HG03342 (cell line): ENCODE results near the gene PROP1.
"Not testable (repeated sequence)": the region's sequence is repeated elsewhere in the genome, so short reads cannot be mapped to it uniquely, and the experiment has no call there.

ENCODE experiments used
- ATAC-seq: cut with Tn5 transposase; IDR thresholded peaks from one replicate; pipeline ENCODE4 v1.9.1; 2021; ENCODE audit warnings: mild to moderate bottlenecking, moderate library complexity; ENCODE audit not compliant: unreplicated experiment

PROP1 gene

DNA sequence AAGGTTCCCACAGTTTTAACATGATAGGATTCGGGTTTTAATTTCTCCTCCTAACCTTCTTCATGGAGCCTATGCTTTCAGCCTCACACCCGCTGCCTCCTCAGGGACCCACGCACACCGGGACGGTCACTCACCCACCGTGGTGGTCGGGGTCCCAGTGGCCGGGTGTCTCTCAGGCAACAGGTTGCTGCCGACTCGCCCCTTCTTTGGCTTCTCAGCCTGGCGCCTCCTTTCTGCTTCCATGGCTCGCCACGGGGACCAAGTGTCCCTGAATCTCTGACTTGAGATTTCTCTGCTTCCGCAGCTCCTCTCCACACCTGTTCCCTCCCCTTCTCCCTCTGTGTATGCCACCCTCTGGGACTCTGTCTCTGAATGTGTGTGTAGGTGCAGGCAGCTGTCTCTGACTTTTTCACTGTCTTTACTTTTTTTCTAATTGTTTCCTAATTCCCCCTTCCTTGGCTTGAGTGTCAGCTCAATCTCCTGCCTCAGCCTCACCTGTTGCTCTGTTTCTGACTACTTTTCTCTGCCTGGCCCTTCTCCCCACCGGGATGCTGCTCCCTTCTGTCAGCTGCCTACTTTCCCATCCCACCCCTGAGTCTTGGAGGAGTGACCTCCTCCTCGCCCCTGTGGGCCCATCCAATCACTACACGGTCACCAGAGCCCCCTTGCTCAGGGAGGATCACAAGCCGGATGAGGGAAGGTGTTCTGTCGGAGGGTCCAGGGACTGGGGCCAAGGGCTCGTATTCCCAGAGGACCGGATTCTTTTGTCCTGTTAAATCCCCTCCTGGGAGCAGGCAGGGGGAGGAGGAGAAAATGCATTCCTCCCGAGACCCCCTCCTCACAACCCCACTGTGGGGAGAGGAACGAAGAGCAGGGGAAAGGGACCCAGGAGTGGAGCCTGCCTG is at the start of gene PROP1:
Gene PROP1 (minus strand): TSS at position 552 of the 905 bp plus-strand sequence. CDS start 309 bp downstream, at position 243.
- ATAC-seq: no peak

- ATAC-seq: not testable (repeated sequence)
These were observed 23.5 kb upstream of the PROP1 start for GRCh38 chr5:178019379-178020030.

DNA sequence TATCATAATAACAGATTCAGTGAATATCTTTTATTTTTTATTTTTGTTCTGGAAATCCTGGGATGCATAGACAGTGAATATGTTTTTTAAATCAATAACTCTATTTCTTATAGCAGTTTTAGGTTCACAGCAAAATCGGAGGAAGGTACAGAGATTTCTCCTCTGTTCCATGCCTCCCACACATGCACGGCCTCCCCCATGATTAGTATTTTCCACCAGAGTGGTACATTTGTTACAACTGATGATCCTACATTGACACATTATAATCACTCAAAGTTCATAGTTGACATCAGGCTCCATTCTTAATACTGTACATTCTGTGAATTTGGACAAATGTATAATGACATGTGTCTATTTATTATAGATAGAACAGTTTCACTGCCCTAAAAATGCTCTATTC is 16.7 kb upstream of the PROP1 start:
- ATAC-seq: not testable (repeated sequence)

DNA sequence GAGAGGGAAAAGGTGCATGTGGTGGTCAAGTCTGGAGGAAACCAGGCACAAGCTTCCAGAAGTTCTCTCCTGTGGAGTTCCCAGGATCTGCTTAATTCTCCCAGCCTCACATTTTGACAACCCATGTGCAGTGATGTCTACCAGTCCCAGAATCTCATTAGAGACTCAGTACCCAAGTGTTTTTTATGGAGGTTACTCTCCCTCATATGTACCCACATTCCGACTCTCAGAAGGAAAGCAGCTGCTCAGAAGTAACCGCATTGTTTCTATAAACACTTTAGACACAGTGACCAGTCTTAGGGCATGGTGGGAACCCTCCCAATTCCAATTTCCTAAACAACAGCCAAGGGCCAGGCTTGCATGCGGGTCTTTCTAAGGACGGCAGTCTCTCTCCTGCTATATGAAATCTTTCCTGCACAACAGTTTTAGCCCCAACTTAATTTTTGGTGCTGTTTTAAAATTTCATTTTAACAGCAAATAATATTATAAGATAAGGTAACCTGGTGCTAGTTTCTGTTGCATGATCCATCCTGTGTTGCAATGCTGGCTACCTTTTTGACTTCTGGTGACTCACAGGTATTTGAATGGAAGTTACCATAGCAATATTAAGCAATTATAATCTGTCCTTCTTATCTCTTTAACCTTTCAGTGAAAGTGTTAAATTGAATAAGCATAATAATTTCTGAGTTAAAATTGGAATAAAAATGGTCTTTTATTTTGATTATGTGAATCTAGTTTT is 15.9 kb upstream of the PROP1 start:
- ATAC-seq: not testable (repeated sequence)

DNA sequence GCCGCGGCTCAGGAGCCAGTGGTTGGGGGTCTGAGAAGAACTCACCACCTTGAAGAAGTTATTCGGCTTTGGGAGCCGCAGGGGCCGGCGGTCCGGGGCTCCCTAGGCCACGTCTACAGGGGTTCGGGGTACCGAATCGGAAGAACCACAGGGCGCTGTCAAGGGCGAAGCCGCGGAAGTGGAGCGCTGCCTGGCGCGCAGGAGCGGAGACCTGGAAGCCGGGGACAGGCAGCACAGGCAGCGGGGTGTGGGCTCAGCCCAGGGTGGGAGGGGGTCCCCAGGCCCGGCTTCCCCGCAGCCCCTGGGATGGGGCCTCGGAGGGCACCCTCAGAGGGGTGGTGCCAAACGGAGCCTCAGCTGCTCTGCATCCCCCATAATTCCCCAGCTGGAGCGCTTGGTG is 11.2 kb upstream of the PROP1 start:
- ATAC-seq: not testable (repeated sequence)

GRCh38 chr5:178006536-178007231 is 10.6 kb upstream of the PROP1 start:
- not testable (repeated sequence) for ATAC-seq

GRCh38 chr5:178006181-178006535 is 10.1 kb upstream of the PROP1 start:
- ATAC-seq: not testable (repeated sequence)

GRCh38 chr5:177997846-177998245 is 1.8 kb upstream of the PROP1 start:
- ATAC-seq: no peak

GRCh38 chr5:177997319-177997670 is 1.3 kb upstream of the PROP1 start:
- no peak for ATAC-seq

GRCh38 chr5:177996660-177997318 is 747 bp upstream of the PROP1 start:
- no peak for ATAC-seq

- ATAC-seq: no peak
These were observed 1.4 kb downstream of the PROP1 start for GRCh38 chr5:177994561-177995190.

DNA sequence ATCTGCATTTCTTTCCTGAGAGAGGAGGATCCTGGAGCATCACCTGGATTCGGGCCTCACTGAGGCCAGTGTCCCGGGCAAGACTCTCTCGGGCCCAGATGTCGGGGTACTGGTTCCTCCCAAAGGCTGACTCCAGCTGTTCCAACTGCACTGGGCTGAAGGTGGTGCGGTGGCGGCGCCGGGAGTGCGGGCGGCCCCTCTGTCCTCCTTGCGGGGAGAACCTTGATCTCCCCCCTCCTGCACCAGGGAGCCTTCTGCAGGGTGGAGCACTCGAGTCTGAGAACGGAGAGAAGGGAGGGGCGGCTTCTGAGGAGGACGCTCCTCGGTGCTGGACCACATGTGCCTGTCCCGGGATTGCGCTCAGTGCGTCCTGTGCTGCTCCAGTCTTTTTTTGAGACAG is 2.0 kb downstream of the PROP1 start:
- ATAC-seq: no peak

DNA sequence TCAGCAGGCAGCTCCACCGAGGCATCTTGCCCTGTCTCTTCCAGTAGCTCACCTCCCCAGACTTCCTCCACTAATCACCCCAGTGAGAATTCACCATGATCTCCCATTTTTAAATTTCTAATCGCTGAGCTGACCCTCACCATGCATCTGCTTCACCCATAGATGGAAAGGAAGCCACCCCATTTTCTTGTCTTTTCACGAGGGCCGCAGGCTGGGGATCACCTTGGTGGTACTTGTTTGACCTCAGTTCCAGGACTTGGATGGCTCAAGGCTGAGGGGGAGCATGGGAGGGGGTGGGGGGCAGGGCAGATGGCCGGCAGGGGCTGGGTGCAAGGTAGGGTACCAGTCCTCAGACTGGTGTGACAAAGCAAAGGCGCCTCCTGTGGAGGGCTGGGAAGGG is 3.6 kb downstream of the PROP1 start:
- no peak for ATAC-seq

- no peak for ATAC-seq
These were observed 6.9 kb downstream of the PROP1 start for GRCh38 chr5:177988989-177989625.

DNA sequence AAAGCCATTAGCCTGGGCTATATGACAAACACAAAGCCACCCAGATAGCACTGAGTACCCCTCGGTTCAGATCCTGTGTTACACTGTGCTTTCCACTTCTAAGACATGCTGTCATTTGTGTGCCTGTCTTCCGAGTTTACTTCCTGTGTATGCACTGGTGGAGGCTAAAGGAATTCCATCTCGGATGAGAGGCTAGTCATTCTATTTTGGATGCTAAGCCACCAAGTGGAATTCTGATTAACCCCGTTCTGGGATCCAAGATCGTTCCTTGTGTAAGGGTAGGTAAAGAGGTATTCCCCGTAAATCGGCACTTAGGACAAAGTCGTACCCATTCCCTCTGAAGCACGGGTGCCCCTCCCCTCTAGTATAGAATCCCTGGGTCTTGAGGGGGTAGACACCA is 8.7 kb downstream of the PROP1 start:
- no peak for ATAC-seq

DNA sequence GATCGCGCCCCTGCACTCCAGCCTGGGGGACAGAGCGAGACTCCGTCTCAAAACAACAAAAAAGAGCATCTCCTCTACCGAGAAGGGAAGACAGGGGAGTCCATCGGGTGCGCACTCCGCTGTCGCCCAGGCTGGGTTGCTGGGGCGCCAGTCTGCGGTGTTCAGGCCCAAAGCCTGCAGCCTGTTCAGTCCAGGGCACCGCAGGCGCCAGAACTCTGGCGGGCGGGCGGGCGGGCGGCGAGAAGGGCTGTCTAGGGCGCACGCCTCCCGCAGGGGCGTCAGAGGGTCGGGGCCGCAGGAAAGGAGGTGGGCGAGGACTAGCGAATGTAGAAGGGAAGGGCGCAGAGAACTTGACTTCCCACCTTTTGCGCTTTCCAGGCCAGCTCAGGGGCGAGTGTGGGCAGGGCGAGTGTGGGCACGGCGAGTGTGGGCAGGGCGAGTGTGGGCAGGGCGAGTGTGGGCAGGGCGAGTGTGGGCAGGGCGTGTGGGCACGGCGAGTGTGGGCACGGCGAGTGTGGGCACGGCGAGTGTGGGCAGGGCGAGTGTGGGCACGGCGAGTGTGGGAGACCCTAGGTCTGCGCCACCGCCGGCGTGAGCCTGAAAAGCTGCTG is 10.5 kb downstream of the PROP1 start:
- ATAC-seq: no peak

DNA sequence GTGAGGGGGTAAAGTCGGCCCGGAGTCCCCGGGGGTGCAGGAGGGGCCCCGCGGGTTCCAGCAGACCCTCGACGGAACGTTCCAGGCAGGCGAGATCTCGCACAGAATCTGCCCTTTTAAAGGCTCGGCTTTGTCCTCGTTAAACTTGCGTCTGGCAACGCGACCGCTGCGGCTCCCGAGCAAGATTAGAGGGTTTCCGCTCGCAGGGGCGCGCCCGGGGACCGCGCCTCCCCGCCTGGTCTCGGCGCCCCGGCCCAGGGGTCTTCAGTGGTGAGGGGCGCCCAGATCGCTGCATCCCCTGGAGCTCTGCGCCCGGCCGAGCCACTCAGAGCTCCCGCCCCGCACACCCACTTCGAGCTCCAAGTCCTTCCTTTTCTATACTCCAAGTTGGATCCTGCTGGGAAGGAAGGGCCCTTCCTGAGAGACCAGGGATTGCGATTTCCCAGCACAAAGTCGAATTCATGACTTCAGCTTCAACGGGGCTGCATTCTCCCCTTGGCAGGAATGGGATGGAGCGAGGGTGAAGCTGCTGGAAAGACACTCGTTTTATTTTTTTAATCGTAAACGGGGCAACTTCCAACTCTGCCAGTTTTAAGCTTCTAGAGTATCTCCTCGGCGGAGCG is 11.3 kb downstream of the PROP1 start:
- ATAC-seq: no peak

GRCh38 chr5:177983763-177984583 is 12.1 kb downstream of the PROP1 start:
- ATAC-seq: no peak
